HepG2 (cell line): ENCODE measurements around the gene STAP2. TPM values are rescaled to one million over a fixed set of nuclear protein-coding genes. Genes with fewer than 3 reads are reported as not detected.

Source experiments
- HNRNPL ChIP-seq: fragments of 200-400 bp; formaldehyde crosslinking; IDR thresholded peaks from 2 replicates; pipeline ENCODE4 v1.6.1; 2017; ENCODE audit warnings: mild to moderate bottlenecking, low read depth, low read length
- JDP2 ChIP-seq: sonication (generic); formaldehyde crosslinking; IDR thresholded peaks from 2 replicates; pipeline ENCODE4 v1.8.1; 2022; ENCODE audit warnings: missing genetic modification reagents, borderline replicate concordance
- KLF11 ChIP-seq: IDR thresholded peaks from 2 replicates; pipeline ENCODE4 v1.6.1; 2016; ENCODE audit warnings: missing compliant biosample characterization
- NCOA1 ChIP-seq: sonication (generic); formaldehyde crosslinking; IDR thresholded peaks from 2 replicates; pipeline ENCODE4 v1.9.0; 2021; ENCODE audit warnings: missing genetic modification reagents
- NR2F2 ChIP-seq: IDR thresholded peaks from 2 replicates; pipeline ENCODE4 v1.6.1; 2012; ENCODE audit warnings: low read depth, inconsistent platforms, borderline replicate concordance
- ONECUT2 ChIP-seq: sonication (generic); formaldehyde crosslinking; IDR thresholded peaks from 2 replicates; pipeline ENCODE4 v1.4.0; 2020; ENCODE audit warnings: missing genetic modification reagents
- PAX8 ChIP-seq: sonication (generic); formaldehyde crosslinking; IDR thresholded peaks from 2 replicates; pipeline ENCODE4 v1.8.0; 2022; ENCODE audit warnings: mild to moderate bottlenecking, missing genetic modification reagents, borderline replicate concordance
- SIX1 ChIP-seq: sonication (generic); formaldehyde crosslinking; IDR thresholded peaks from 2 replicates; pipeline ENCODE4 v1.4.0; 2020; ENCODE audit warnings: missing genetic modification reagents, borderline replicate concordance
- SP140L ChIP-seq: sonication (generic); formaldehyde crosslinking; IDR thresholded peaks from 2 replicates; pipeline ENCODE4 v1.4.0; 2020; ENCODE audit warnings: missing genetic modification reagents, borderline replicate concordance
- TEAD3 ChIP-seq: optimal IDR thresholded peaks from 2 replicates; pipeline ENCODE3; 2016; ENCODE audit warnings: borderline replicate concordance
- TEF ChIP-seq: sonication (generic); formaldehyde crosslinking; IDR thresholded peaks from 2 replicates; pipeline ENCODE4 v1.5.0; 2020; ENCODE audit warnings: missing genetic modification reagents
- ZNF260 ChIP-seq: sonication (generic); formaldehyde crosslinking; IDR thresholded peaks from 2 replicates; pipeline ENCODE4 v1.4.0; 2020; ENCODE audit warnings: missing genetic modification reagents, low read depth, mild to moderate bottlenecking, borderline replicate concordance
- ZNF292 ChIP-seq: sonication (generic); formaldehyde crosslinking; IDR thresholded peaks from 2 replicates; pipeline ENCODE4 v1.8.1; 2022; ENCODE audit warnings: mild to moderate bottlenecking, low read depth, missing genetic modification reagents, borderline replicate concordance
- ZNF318 ChIP-seq: sonication (generic); formaldehyde crosslinking; IDR thresholded peaks from 2 replicates; pipeline ENCODE4 v1.4.0; 2020; ENCODE audit warnings: mild to moderate bottlenecking, missing genetic modification reagents
- ZNF589 ChIP-seq: sonication (generic); formaldehyde crosslinking; conservative IDR thresholded peaks from 2 replicates; pipeline ENCODE4 v1.8.0; 2022; ENCODE audit warnings: mild to moderate bottlenecking, moderate library complexity, missing genetic modification reagents
- ZNF678 ChIP-seq: sonication (generic); formaldehyde crosslinking; IDR thresholded peaks from 2 replicates; pipeline ENCODE4 v1.4.0; 2020; ENCODE audit warnings: mild to moderate bottlenecking, missing genetic modification reagents
- ZNF7 ChIP-seq: IDR thresholded peaks from 2 replicates; pipeline ENCODE4 v1.6.1; 2016; ENCODE audit warnings: missing biosample characterization, missing genetic modification reagents
- ZNF768 ChIP-seq: sonication (generic); formaldehyde crosslinking; IDR thresholded peaks from 2 replicates; pipeline ENCODE4 v1.4.0; 2020; ENCODE audit warnings: missing genetic modification reagents
- ZNF792 ChIP-seq: IDR thresholded peaks from 2 replicates; pipeline ENCODE4 v1.6.1; 2016
- polyA plus RNA-seq, 8 experiments: library from polyadenylated mRNA; depleted of rRNA in 3 of 8; stranded (reverse) in 7 of 8; unstranded in 1 of 8; fragments of >200 nt; fragmentation: Illumina TruSeq in 4 of 8; extraction: Trizol in 4 of 8; gene quantifications; 2 replicates each; pipeline versions ENCODE4 v1.2.1 to v1.2.3, GENCODE V29; 2011 to 2016; ENCODE audit warnings: low read depth in 4 of 8, missing spikeins in 1 of 8, mixed read lengths in 1 of 8; ENCODE audit not compliant: insufficient read depth in 1 of 8
- total RNA-seq, 5 experiments: library from RNA; depleted of rRNA; stranded (reverse); fragments of >200 nt; fragmentation: Illumina TruSeq; extraction: Trizol; gene quantifications; 2 replicates each; pipeline ENCODE4 v1.2.3, GENCODE V29; 2016; ENCODE audit warnings: low read depth in 1 of 5
- TF ChIP-seq, protein P1 (sequence below): sonication (generic); formaldehyde crosslinking; IDR thresholded peaks from 2 replicates; pipeline ENCODE4 v1.8.0; 2022; ENCODE audit warnings: low read depth, missing genetic modification reagents
- TF ChIP-seq, protein P2 (sequence below): sonication (generic); formaldehyde crosslinking; IDR thresholded peaks from 2 replicates; pipeline ENCODE4 v1.4.0; 2020; ENCODE audit warnings: mild to moderate bottlenecking, missing genetic modification reagents

The STAP2 gene
- total and polyA plus RNA-seq, 2 of the 13 experiments (the other 11 are each of a cell fraction or from before 2014, with no cell fraction given): 39.0 to 43.7 TPM

GRCh38 chr19:4374498-4375163, 36.0 kb upstream of the STAP2 start (continued):
- TF ChIP-seq, protein P1, sequence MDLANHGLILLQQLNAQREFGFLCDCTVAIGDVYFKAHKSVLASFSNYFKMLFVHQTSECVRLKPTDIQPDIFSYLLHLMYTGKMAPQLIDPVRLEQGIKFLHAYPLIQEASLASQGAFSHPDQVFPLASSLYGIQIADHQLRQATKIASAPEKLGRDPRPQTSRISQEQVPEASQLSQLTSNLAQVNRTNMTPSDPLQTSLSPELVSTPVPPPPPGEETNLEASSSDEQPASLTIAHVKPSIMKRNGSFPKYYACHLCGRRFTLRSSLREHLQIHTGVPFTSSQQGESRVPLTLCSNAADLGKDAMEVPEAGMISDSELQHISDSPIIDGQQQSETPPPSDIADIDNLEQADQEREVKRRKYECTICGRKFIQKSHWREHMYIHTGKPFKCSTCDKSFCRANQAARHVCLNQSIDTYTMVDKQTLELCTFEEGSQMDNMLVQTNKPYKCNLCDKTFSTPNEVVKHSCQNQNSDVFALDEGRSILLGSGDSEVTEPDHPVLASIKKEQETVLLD (CRISPR knock-in tag): no peak
- TF ChIP-seq SIX1 (CRISPR knock-in tag) (no peak), ZNF260 (CRISPR knock-in tag) (no peak), ZNF768 (0 out of 2 replicates have a peak, but pooled peaks have one; percentile 30), ZNF792 (CRISPR knock-in tag) (peak; percentile 64; the same call in 1 of the 2 replicates), SP140L (CRISPR knock-in tag) (no peak), NCOA1 (CRISPR knock-in tag) (no peak), ZNF318 (CRISPR knock-in tag) (no peak), PAX8 (CRISPR knock-in tag) (no peak), KLF11 (CRISPR knock-in tag) (peak; percentile 69; the same call in 1 of the 2 replicates), ZNF678 (no peak), NR2F2 (no peak), ONECUT2 (CRISPR knock-in tag) (no peak), ZNF589 (CRISPR knock-in tag) (no peak), TEF (CRISPR knock-in tag) (no peak), ZNF292 (CRISPR knock-in tag) (no peak; the same call in 1 of the 2 replicates), TEAD3 (CRISPR knock-in tag) (peak; percentile 94), ZNF7 (CRISPR knock-in tag) (no peak), HNRNPL (peak; percentile 84; the same call in 1 of the 2 replicates), JDP2 (CRISPR knock-in tag) (no peak)
- TF ChIP-seq, protein P2, sequence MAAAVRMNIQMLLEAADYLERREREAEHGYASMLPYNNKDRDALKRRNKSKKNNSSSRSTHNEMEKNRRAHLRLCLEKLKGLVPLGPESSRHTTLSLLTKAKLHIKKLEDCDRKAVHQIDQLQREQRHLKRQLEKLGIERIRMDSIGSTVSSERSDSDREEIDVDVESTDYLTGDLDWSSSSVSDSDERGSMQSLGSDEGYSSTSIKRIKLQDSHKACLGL (CRISPR knock-in tag): peak; percentile 99
